Right lobe of liver (tissue), 6 donors: ENCODE results near the gene ABLIM3. TPM values are rescaled to one million over a fixed set of nuclear protein-coding genes. Genes with fewer than 3 reads are reported as not detected.

Source experiments
- ATAC-seq, 4 donors: fragments of 200-7000 bp; cut with Tn5 transposase; one replicate each; pipeline ENCODE4 v1.9.1; 2020; ENCODE audit warnings: mild to moderate bottlenecking in 4 of 4, moderate library complexity in 4 of 4
- DNase-seq, 3 donors: peaks; one replicate each; pipeline ENCODE4 v3.0.0-alpha.2; 2020
- H3K27ac ChIP-seq, 3 donors: fragments of 200-600 bp; one replicate each; pipeline ENCODE4 v1.8.0; 2022
- H3K27me3 ChIP-seq, 2 donors: fragments of 200-600 bp; one replicate each; pipeline ENCODE4 v1.8.0; 2022
- H3K36me3 ChIP-seq, 4 donors: fragments of 200-600 bp; sonication (generic) in 1 of 4; one replicate each; pipeline versions ENCODE4 v1.5.1 to v1.8.0; 2017 to 2022; ENCODE audit warnings: control low read depth in 1 of 4
- H3K4me1 ChIP-seq, 4 donors: fragments of 200-600 bp; sonication (generic) in 1 of 4; one replicate each; pipeline versions ENCODE4 v1.5.1 to v1.8.0; 2017 to 2022; ENCODE audit warnings: control low read depth in 1 of 4
- H3K4me3 ChIP-seq, 3 donors: fragments of 200-600 bp; one replicate each; pipeline ENCODE4 v1.8.0; 2022
- H3K9me3 ChIP-seq, 4 donors: fragments of 200-600 bp; sonication (generic) in 1 of 4; one replicate each; pipeline versions ENCODE4 v1.5.1 to v1.8.0; 2017 to 2022; ENCODE audit warnings: control low read depth in 1 of 4
- POLR2A ChIP-seq: fragments of 450-650 bp; IDR thresholded peaks from one replicate; pipeline ENCODE4 v1.6.1; 2017; ENCODE audit warnings: antibody characterized with exemption, mild to moderate bottlenecking
- WGBS: methylation state at CpG from one replicate; pipeline ENCODE4 v1.1.6; 2018; ENCODE audit warnings: low coverage, low lambda C conversion rate; ENCODE audit not compliant: insufficient coverage; ENCODE audit errors: missing lambda C conversion rate; 5-methylcytosine and 5-hydroxymethylcytosine counted together
- intact Hi-C, 2 donors: fragments of 100-400 bp; cut with DNase I; formaldehyde crosslinking; loops; one replicate each; pipeline versions ENCODE4 v1.11.2 to v1.14.1; 2022
- total RNA-seq, 6 experiments: library from RNA; depleted of rRNA in 2 of 6; stranded (reverse); fragments of >200 nt in 2 of 6; fragmentation: NEBNext Ultra II Directional in 3 of 6; extraction: Animal tissue kit (Norgen Biotek cat#: 25700) in 3 of 6; gene quantifications; one replicate each; pipeline versions ENCODE4 v1.1.0 to v1.2.4, GENCODE V29; 2016 to 2023
- TF ChIP-seq, protein P1 (sequence below), 4 donors: fragments of 200-600 bp in 3 of 4; fragments of 450-650 bp in 1 of 4; IDR thresholded peaks; one replicate each; pipeline versions ENCODE4 v1.5.1 to v1.8.0; 2016 to 2022; ENCODE audit warnings: antibody characterized with exemption in 4 of 4, mild to moderate bottlenecking in 2 of 4
- donor health status: DM: no; HTN: yes; CAD: no.
- donor health status: DM: no; HTN: no; CAD: no.
- donor health status: DM: no; HTN: no; CAD: no.
- donor health status: DM: no; HTN: yes; CAD: no.
- donor health status: DM: no; HTN: yes; CAD: no.

ABLIM3 gene
- total RNA-seq, 6 experiments from 2014 or later: 85.8 to 180 (median 125) TPM

DNA sequence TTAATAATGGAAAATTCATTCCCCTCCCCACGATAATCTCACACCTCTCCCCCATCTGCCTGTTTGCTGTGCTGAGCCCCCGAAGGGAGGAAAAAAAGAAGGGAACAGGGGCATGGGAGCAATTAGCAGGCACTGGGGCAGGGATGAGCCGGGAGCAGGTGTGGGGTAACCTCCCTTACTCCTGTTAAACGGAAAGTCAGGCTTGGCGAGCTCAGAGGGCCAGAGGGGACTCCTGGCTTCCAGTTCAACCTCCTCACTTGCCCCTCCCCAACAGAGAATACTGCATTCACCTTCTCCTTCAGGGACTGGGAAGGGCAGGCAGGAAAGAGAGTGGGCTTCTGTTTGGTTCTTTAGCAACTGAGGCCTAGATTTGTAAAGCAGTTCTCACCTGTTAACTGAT, 131.9 kb downstream of the ABLIM3 start:
- peaks cover 0 to 6% (median 0%) of the 10 kb centered on the region in 4 donors for H3K4me1 ChIP-seq
- peak overlapping the region in 2 of 3 donors; percentile 47 to 53 for H3K27ac ChIP-seq
- H3K9me3 ChIP-seq: no peaks in the 10 kb centered on the region
- intact Hi-C loops: no loop called here
- no peaks in the 10 kb centered on the region for H3K27me3 ChIP-seq
- no peaks in the 10 kb centered on the region for H3K36me3 ChIP-seq
- H3K4me3 ChIP-seq: no peak overlapping the region
- ATAC-seq (no peak), DNase-seq (no peak)
- 84% methylated on average over 5 of the region's 5 CpGs for WGBS
- TF ChIP-seq, protein P1, sequence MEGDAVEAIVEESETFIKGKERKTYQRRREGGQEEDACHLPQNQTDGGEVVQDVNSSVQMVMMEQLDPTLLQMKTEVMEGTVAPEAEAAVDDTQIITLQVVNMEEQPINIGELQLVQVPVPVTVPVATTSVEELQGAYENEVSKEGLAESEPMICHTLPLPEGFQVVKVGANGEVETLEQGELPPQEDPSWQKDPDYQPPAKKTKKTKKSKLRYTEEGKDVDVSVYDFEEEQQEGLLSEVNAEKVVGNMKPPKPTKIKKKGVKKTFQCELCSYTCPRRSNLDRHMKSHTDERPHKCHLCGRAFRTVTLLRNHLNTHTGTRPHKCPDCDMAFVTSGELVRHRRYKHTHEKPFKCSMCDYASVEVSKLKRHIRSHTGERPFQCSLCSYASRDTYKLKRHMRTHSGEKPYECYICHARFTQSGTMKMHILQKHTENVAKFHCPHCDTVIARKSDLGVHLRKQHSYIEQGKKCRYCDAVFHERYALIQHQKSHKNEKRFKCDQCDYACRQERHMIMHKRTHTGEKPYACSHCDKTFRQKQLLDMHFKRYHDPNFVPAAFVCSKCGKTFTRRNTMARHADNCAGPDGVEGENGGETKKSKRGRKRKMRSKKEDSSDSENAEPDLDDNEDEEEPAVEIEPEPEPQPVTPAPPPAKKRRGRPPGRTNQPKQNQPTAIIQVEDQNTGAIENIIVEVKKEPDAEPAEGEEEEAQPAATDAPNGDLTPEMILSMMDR (IDR thresholded peaks at IDR 0.05): no peak
- TF ChIP-seq POLR2A: no peak

DNA sequence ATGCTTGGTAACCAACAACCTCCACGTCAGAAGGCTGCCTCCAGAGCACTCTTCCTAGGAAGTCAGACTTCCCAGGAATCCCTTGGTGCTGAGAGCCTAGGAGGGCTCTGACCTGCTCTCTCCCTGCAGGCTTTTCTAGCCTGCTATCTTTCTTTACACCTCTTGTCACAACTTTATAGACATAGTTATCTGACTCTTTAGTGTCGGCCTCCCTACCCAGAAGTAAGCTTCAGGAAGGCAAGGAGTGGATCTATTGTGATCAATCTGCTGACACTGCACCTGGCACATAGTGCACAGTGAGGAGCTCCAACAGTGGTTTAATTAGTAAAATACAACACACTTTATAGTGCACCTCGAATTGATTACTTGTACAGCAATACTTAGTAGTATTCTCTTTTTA, 132.7 kb downstream of the ABLIM3 start:
- Histone ChIP-seq H3K4me1 (peaks cover 0 to 6% (median 0%) of the 10 kb centered on the region in 4 donors), H3K36me3 (no peaks in the 10 kb centered on the region), H3K27ac (no peak overlapping the region), H3K4me3 (no peak overlapping the region), H3K9me3 (no peaks in the 10 kb centered on the region), H3K27me3 (no peaks in the 10 kb centered on the region)
- DNase-seq (no peak), ATAC-seq (no peak)
- intact Hi-C loops: no loop called here
- TF ChIP-seq POLR2A: no peak
- TF ChIP-seq, protein P1 (IDR thresholded peaks at IDR 0.05): no peak
- 64% methylated on average over 2 of the region's 3 CpGs for WGBS

DNA sequence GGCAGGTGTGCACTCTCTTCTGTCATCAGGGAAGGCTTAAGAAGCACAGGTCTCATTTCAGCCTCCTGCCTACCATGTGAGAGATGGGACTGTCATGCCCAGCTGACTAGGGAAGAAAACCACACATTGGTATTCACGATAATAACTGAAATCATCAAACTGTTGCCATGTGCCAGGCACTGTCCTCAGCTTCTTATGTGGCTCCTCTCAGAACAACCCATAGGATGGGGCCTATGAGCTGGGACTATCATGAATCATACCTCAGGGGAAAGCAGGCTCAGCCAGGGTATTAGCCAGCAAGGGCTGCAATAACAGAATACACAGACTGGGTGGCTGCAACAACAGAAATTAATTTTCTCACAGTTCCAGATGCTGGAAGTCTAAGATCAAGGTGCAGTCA, 133.6 kb downstream of the ABLIM3 start:
- TF ChIP-seq POLR2A: no peak
- TF ChIP-seq, protein P1 (IDR thresholded peaks at IDR 0.05): no peak
- Histone ChIP-seq H3K4me3 (no peak overlapping the region), H3K27me3 (no peaks in the 10 kb centered on the region), H3K4me1 (peaks cover 0 to 6% (median 0%) of the 10 kb centered on the region in 4 donors), H3K27ac (no peak overlapping the region), H3K9me3 (no peaks in the 10 kb centered on the region), H3K36me3 (no peaks in the 10 kb centered on the region)
- intact Hi-C loops: no loop called here
- WGBS: 100% methylated on average over 1 of the region's 1 CpG
- ATAC-seq (no peak), DNase-seq (no peak)

DNA sequence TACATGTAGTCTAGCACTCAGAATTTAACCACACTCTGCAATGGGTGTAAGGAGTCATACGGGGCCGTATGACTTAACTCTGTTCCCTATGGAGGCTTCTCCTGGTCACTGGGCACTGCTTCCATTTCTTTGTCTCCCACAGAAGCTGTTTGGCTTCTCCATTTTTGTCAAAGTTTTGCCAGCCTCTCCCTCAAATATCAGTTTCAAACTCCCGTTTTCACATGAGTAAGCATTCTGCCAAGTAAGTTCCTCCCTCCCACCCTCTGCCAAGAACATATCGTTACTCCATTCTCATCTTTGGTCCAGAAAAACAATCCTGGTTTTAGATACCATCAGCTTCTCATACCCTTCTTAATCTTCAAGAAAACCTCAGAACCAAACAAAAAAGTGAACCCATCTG, 136.5 kb downstream of the ABLIM3 start:
- DNase-seq (no peak), ATAC-seq (peak in 1 of 4 donors; percentile 35)
- 52% methylated on average over 4 of the region's 4 CpGs for WGBS
- Histone ChIP-seq H3K36me3 (no peaks in the 10 kb centered on the region), H3K4me3 (no peak overlapping the region), H3K27ac (no peak overlapping the region), H3K27me3 (no peaks in the 10 kb centered on the region), H3K4me1 (no peaks in the 10 kb centered on the region), H3K9me3 (no peaks in the 10 kb centered on the region)
- no peak for TF ChIP-seq POLR2A
- TF ChIP-seq, protein P1 (IDR thresholded peaks at IDR 0.05): no peak
- intact Hi-C loops: no loop called here
